Measurements from ENCODE around the gene MAFF. TPM values are rescaled to one million over a fixed set of nuclear protein-coding genes. Genes with fewer than 3 reads are reported as not detected.

MAFF gene
- total and polyA plus RNA-seq, 9 of the 15 experiments (the other 6 are each of a cell fraction or from before 2014, with no cell fraction given) = 0.51 to 8.0 (median 5.4) TPM

GRCh38 chr22:38240734-38241252 is 39.0 kb downstream of the MAFF start (continued):
- no peak for TF ChIP-seq PRDM10 (IDR thresholded peaks at IDR 0.05; ENCODE audit: partially characterized antibody)
- no peak for TF ChIP-seq FOXA1 (IDR thresholded peaks at IDR 0.05; ENCODE audit: borderline replicate concordance)
- TF ChIP-seq ZNF175 (CRISPR knock-in tag; IDR thresholded peaks at IDR 0.05; ENCODE audit: low read depth) = peak; percentile 78; the same call in 1 of the 2 replicates
- TF ChIP-seq GMEB1 (CRISPR knock-in tag; IDR thresholded peaks at IDR 0.05) = no peak
- no peak for TF ChIP-seq ZNF124 (CRISPR knock-in tag; IDR thresholded peaks at IDR 0.05)
- no peak for TF ChIP-seq HNRNPK (IDR thresholded peaks at IDR 0.05; ENCODE audit: low read depth, low read length, poor library complexity, severe bottlenecking)
- no peak for TF ChIP-seq ZNF347 (CRISPR knock-in tag; IDR thresholded peaks at IDR 0.05; ENCODE audit: low read depth)
- TF ChIP-seq SMAD2 (IDR thresholded peaks at IDR 0.05; ENCODE audit: low read depth, low read length) = no peak
- TF ChIP-seq ZNF561 (CRISPR knock-in tag; conservative IDR thresholded peaks at IDR 0.05) = no peak
- TF ChIP-seq NCOA1 (IDR thresholded peaks at IDR 0.05; ENCODE audit: low read depth) = no peak
- no peak for TF ChIP-seq PURB (CRISPR knock-in tag; IDR thresholded peaks at IDR 0.05; ENCODE audit: low read depth)
- TF ChIP-seq HES1 (IDR thresholded peaks at IDR 0.05; ENCODE audit: low read depth) = no peak
- no peak for TF ChIP-seq ZKSCAN1 (IDR thresholded peaks at IDR 0.05; ENCODE audit: low read depth, low read length)
- no peak for TF ChIP-seq TARDBP (IDR thresholded peaks at IDR 0.05)
- peak; percentile 67 for TF ChIP-seq POLR2H (tag; IDR thresholded peaks at IDR 0.05; ENCODE audit: low read depth)
- TF ChIP-seq ZNF165 (CRISPR knock-in tag; IDR thresholded peaks at IDR 0.05; ENCODE audit: borderline replicate concordance) = no peak
- TF ChIP-seq SFPQ (IDR thresholded peaks at IDR 0.05; ENCODE audit: low read depth, low read length) = no peak
- no peak for TF ChIP-seq PML (IDR thresholded peaks at IDR 0.05; ENCODE audit: low read length)
- peak; percentile 70; the same call in 1 of the 2 replicates for TF ChIP-seq ZNF644 (tag; IDR thresholded peaks at IDR 0.05; ENCODE audit: low read depth)
- no peak for TF ChIP-seq ZNF121 (CRISPR knock-in tag; conservative IDR thresholded peaks at IDR 0.05)
- TF ChIP-seq E2F3 (CRISPR knock-in tag; IDR thresholded peaks at IDR 0.05) = no peak
- TF ChIP-seq PYGO2 (tag; IDR thresholded peaks at IDR 0.05) = no peak
